Thyroid gland (tissue), 4 donors: ENCODE results near the gene HGD.

Source experiments
- CTCF ChIP-seq, 6 experiments: fragments of 200-600 bp in 3 of 6; fragments of 450-650 bp in 3 of 6; sonication (generic) in 3 of 6; IDR thresholded peaks; one replicate each; pipeline ENCODE4 v1.5.1; 2016 to 2019; ENCODE audit warnings: antibody characterized with exemption in 6 of 6, mild to moderate bottlenecking in 2 of 6, inconsistent platforms in 1 of 6, moderate library complexity in 1 of 6
- POLR2A ChIP-seq, 2 donors: fragments of 450-650 bp; IDR thresholded peaks; one replicate each; pipeline ENCODE4 v1.6.1; 2017; ENCODE audit warnings: antibody characterized with exemption in 2 of 2, mild to moderate bottlenecking in 2 of 2, moderate library complexity in 1 of 2

GRCh38 chr3:120601554-120601953 lies 80.5 kb downstream of the HGD start:
- no peak for TF ChIP-seq POLR2A (IDR thresholded peaks at IDR 0.05)
- TF ChIP-seq CTCF (IDR thresholded peaks at IDR 0.05), result no peak
